HepG2 (cell line): ENCODE measurements around the gene KANSL3. TPM values are rescaled to one million over a fixed set of nuclear protein-coding genes. Genes with fewer than 3 reads are reported as not detected.
A peak's percentile ranks its signal among the peaks of the same experiment; 100 is the strongest.

ENCODE experiments used
- KLF6 ChIP-seq: IDR thresholded peaks from 2 replicates; pipeline ENCODE4 v1.8.0; 2016; ENCODE audit warnings: missing biosample characterization, missing genetic modification reagents
- MBD4 ChIP-seq: IDR thresholded peaks from 2 replicates; pipeline ENCODE4 v1.6.1; 2012; ENCODE audit warnings: low read length, inconsistent platforms, borderline replicate concordance
- MED13 ChIP-seq: sonication (generic); formaldehyde crosslinking; IDR thresholded peaks from 2 replicates; pipeline ENCODE4 v1.5.0; 2020; ENCODE audit warnings: missing genetic modification reagents
- MYC ChIP-seq: sonication (generic); formaldehyde crosslinking; IDR thresholded peaks from 2 replicates; pipeline ENCODE4 v1.9.0; 2021; ENCODE audit warnings: missing genetic modification reagents, borderline replicate concordance
- RBM39 ChIP-seq: fragments of 200-400 bp; formaldehyde crosslinking; IDR thresholded peaks from one replicate; pipeline ENCODE4 v1.6.1; 2018; ENCODE audit warnings: antibody characterized with exemption, mild to moderate bottlenecking, low read depth, low read length; ENCODE audit not compliant: poor library complexity, severe bottlenecking
- RXRB ChIP-seq: IDR thresholded peaks from 2 replicates; pipeline ENCODE4 v1.6.1; 2016; ENCODE audit warnings: borderline replicate concordance, missing genetic modification reagents, missing compliant biosample characterization
- SKIL ChIP-seq: sonication (generic); formaldehyde crosslinking; IDR thresholded peaks from 2 replicates; pipeline ENCODE4 v1.8.0; 2022; ENCODE audit warnings: missing genetic modification reagents, mild to moderate bottlenecking, moderate library complexity, borderline replicate concordance
- U2AF1 ChIP-seq: fragments of 200-400 bp; formaldehyde crosslinking; optimal IDR thresholded peaks from 2 replicates; pipeline ENCODE3; 2017; ENCODE audit warnings: mild to moderate bottlenecking, low read depth, low read length
- WIZ ChIP-seq: sonication (generic); formaldehyde crosslinking; IDR thresholded peaks from 2 replicates; pipeline ENCODE4 v1.5.1; 2020; ENCODE audit warnings: mild to moderate bottlenecking, missing genetic modification reagents
- ZNF431 ChIP-seq: sonication (generic); formaldehyde crosslinking; IDR thresholded peaks from 2 replicates; pipeline ENCODE4 v1.9.0; 2022; ENCODE audit warnings: missing genetic modification reagents, low read depth, mild to moderate bottlenecking, borderline replicate concordance
- ZNF510 ChIP-seq: sonication (generic); formaldehyde crosslinking; IDR thresholded peaks from 2 replicates; pipeline ENCODE4 v1.4.0; 2020; ENCODE audit warnings: low read depth, mild to moderate bottlenecking, missing genetic modification reagents
- ZNF576 ChIP-seq: sonication (generic); formaldehyde crosslinking; IDR thresholded peaks from 2 replicates; pipeline ENCODE4 v1.4.0; 2020; ENCODE audit warnings: mild to moderate bottlenecking, missing genetic modification reagents
- ZNF737 ChIP-seq: sonication (generic); formaldehyde crosslinking; IDR thresholded peaks from 2 replicates; pipeline ENCODE4 v1.5.0; 2020; ENCODE audit warnings: missing genetic modification reagents, mild to moderate bottlenecking, borderline replicate concordance
- polyA plus RNA-seq, 8 experiments: library from polyadenylated mRNA; depleted of rRNA in 3 of 8; stranded (reverse) in 7 of 8; unstranded in 1 of 8; fragments of >200 nt; fragmentation: Illumina TruSeq in 4 of 8; extraction: Trizol in 4 of 8; gene quantifications; 2 replicates each; pipeline versions ENCODE4 v1.2.1 to v1.2.3, GENCODE V29; 2011 to 2016; ENCODE audit warnings: low read depth in 4 of 8, missing spikeins in 1 of 8, mixed read lengths in 1 of 8; ENCODE audit not compliant: insufficient read depth in 1 of 8
- total RNA-seq, 5 experiments: library from RNA; depleted of rRNA; stranded (reverse); fragments of >200 nt; fragmentation: Illumina TruSeq; extraction: Trizol; gene quantifications; 2 replicates each; pipeline ENCODE4 v1.2.3, GENCODE V29; 2016; ENCODE audit warnings: low read depth in 1 of 5
- TF ChIP-seq, protein P1 (sequence below): IDR thresholded peaks from 2 replicates; pipeline ENCODE4 v1.6.1; 2016; ENCODE audit warnings: mild to moderate bottlenecking
- TF ChIP-seq, protein P2 (sequence below): sonication (generic); formaldehyde crosslinking; IDR thresholded peaks from 2 replicates; pipeline ENCODE4 v1.9.0; 2021; ENCODE audit warnings: missing genetic modification reagents, mild to moderate bottlenecking, borderline replicate concordance
- TF ChIP-seq, protein P3 (sequence below): sonication (generic); formaldehyde crosslinking; IDR thresholded peaks from 2 replicates; pipeline ENCODE4 v1.8.1; 2023; ENCODE audit warnings: mild to moderate bottlenecking, inconsistent platforms, moderate library complexity, missing genetic modification reagents, borderline replicate concordance
- TF ChIP-seq, protein P4 (sequence below): sonication (generic); formaldehyde crosslinking; IDR thresholded peaks from 2 replicates; pipeline ENCODE4 v1.4.0; 2020; ENCODE audit warnings: missing genetic modification reagents

KANSL3 gene
- total and polyA plus RNA-seq, 2 of the 13 experiments (the other 11 are each of a cell fraction or from before 2014, with no cell fraction given), result 20.8 to 37.3 TPM

GRCh38 chr2:96601382-96602292 lies 36.5 kb downstream of the KANSL3 start (continued):
- TF ChIP-seq, protein P1, sequence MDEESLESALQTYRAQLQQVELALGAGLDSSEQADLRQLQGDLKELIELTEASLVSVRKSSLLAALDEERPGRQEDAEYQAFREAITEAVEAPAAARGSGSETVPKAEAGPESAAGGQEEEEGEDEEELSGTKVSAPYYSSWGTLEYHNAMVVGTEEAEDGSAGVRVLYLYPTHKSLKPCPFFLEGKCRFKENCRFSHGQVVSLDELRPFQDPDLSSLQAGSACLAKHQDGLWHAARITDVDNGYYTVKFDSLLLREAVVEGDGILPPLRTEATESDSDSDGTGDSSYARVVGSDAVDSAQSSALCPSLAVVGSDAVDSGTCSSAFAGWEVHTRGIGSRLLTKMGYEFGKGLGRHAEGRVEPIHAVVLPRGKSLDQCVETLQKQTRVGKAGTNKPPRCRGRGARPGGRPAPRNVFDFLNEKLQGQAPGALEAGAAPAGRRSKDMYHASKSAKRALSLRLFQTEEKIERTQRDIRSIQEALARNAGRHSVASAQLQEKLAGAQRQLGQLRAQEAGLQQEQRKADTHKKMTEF (CRISPR knock-in tag), result peak; percentile 82
- TF ChIP-seq SKIL (peak; percentile 91), MBD4 (no peak), MED13 (0 out of 2 replicates have a peak, but pooled peaks have one; percentile 70), ZNF737 (CRISPR knock-in tag) (no peak), U2AF1 (no peak), ZNF510 (CRISPR knock-in tag) (peak; percentile 66; the same call in 1 of the 2 replicates), RXRB (CRISPR knock-in tag) (peak; percentile 96), WIZ (CRISPR knock-in tag) (no peak), ZNF431 (CRISPR knock-in tag) (no peak), KLF6 (CRISPR knock-in tag) (no peak), MYC (peak; percentile 85; the same call in 1 of the 2 replicates), ZNF576 (no peak), RBM39 (no peak)
- TF ChIP-seq, protein P2, sequence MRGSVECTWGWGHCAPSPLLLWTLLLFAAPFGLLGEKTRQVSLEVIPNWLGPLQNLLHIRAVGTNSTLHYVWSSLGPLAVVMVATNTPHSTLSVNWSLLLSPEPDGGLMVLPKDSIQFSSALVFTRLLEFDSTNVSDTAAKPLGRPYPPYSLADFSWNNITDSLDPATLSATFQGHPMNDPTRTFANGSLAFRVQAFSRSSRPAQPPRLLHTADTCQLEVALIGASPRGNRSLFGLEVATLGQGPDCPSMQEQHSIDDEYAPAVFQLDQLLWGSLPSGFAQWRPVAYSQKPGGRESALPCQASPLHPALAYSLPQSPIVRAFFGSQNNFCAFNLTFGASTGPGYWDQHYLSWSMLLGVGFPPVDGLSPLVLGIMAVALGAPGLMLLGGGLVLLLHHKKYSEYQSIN (CRISPR knock-in tag), result no peak
- TF ChIP-seq, protein P3, sequence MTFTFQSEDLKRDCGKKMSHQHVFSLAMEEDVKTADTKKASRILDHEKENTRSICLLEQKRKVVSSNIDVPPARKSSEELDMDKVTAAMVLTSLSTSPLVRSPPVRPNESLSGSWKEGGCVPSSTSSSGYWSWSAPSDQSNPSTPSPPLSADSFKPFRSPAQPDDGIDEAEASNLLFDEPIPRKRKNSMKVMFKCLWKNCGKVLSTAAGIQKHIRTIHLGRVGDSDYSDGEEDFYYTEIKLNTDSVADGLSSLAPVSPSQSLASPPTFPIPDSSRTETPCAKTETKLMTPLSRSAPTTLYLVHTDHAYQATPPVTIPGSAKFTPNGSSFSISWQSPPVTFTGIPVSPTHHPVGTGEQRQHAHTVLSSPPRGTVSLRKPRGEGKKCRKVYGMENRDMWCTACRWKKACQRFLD (CRISPR knock-in tag), result no peak
- TF ChIP-seq, protein P4, sequence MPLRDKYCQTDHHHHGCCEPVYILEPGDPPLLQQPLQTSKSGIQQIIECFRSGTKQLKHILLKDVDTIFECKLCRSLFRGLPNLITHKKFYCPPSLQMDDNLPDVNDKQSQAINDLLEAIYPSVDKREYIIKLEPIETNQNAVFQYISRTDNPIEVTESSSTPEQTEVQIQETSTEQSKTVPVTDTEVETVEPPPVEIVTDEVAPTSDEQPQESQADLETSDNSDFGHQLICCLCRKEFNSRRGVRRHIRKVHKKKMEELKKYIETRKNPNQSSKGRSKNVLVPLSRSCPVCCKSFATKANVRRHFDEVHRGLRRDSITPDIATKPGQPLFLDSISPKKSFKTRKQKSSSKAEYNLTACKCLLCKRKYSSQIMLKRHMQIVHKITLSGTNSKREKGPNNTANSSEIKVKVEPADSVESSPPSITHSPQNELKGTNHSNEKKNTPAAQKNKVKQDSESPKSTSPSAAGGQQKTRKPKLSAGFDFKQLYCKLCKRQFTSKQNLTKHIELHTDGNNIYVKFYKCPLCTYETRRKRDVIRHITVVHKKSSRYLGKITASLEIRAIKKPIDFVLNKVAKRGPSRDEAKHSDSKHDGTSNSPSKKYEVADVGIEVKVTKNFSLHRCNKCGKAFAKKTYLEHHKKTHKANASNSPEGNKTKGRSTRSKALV (CRISPR knock-in tag), result peak; percentile 70; the same call in 1 of the 2 replicates
